HepG2 (cell line): Measurements from ENCODE around the gene DNAJC18. TPM values are rescaled to one million over a fixed set of nuclear protein-coding genes. Genes with fewer than 3 reads are reported as not detected.

Experiments
- E2F1 ChIP-seq: sonication (generic); formaldehyde crosslinking; IDR thresholded peaks from 2 replicates; pipeline ENCODE4 v1.5.0; 2020; ENCODE audit warnings: missing genetic modification reagents
- GLI4 ChIP-seq: sonication (generic); formaldehyde crosslinking; IDR thresholded peaks from 2 replicates; pipeline ENCODE4 v1.5.1; 2020; ENCODE audit warnings: missing genetic modification reagents, mild to moderate bottlenecking, moderate library complexity, borderline replicate concordance
- GLMP ChIP-seq: sonication (generic); formaldehyde crosslinking; IDR thresholded peaks from 2 replicates; pipeline ENCODE4 v1.9.0; 2021; ENCODE audit warnings: missing genetic modification reagents, mild to moderate bottlenecking, borderline replicate concordance
- HES4 ChIP-seq: sonication (generic); formaldehyde crosslinking; IDR thresholded peaks from 2 replicates; pipeline ENCODE4 v1.9.0; 2021; ENCODE audit warnings: mild to moderate bottlenecking, missing genetic modification reagents, borderline replicate concordance
- HINFP ChIP-seq: sonication (generic); formaldehyde crosslinking; IDR thresholded peaks from 2 replicates; pipeline ENCODE4 v1.4.0; 2020; ENCODE audit warnings: low read depth, mild to moderate bottlenecking, missing genetic modification reagents
- JARID2 ChIP-seq: sonication (generic); formaldehyde crosslinking; IDR thresholded peaks from 2 replicates; pipeline ENCODE4 v1.8.1; 2023; ENCODE audit warnings: missing genetic modification reagents, inconsistent platforms; ENCODE audit not compliant: insufficient replicate concordance
- KDM4B ChIP-seq: sonication (generic); formaldehyde crosslinking; IDR thresholded peaks from 2 replicates; pipeline ENCODE4 v1.4.0; 2020; ENCODE audit warnings: missing genetic modification reagents
- KLF11 ChIP-seq: IDR thresholded peaks from 2 replicates; pipeline ENCODE4 v1.6.1; 2016; ENCODE audit warnings: missing compliant biosample characterization
- MBD4 ChIP-seq: IDR thresholded peaks from 2 replicates; pipeline ENCODE4 v1.6.1; 2012; ENCODE audit warnings: low read length, inconsistent platforms, borderline replicate concordance
- NFIB ChIP-seq: sonication (generic); formaldehyde crosslinking; IDR thresholded peaks from 2 replicates; pipeline ENCODE4 v1.9.0; 2021; ENCODE audit warnings: missing genetic modification reagents, mild to moderate bottlenecking, borderline replicate concordance
- NFYC ChIP-seq: IDR thresholded peaks from 2 replicates; pipeline ENCODE4 v1.6.1; 2016; ENCODE audit warnings: missing genetic modification reagents, missing compliant biosample characterization
- TAF15 ChIP-seq: fragments of 200-400 bp; formaldehyde crosslinking; IDR thresholded peaks from one replicate; pipeline ENCODE4 v1.6.1; 2018; ENCODE audit warnings: mild to moderate bottlenecking, low read depth, low read length; ENCODE audit not compliant: poor library complexity, severe bottlenecking
- TBX2 ChIP-seq: sonication (generic); formaldehyde crosslinking; IDR thresholded peaks from 2 replicates; pipeline ENCODE4 v1.5.0; 2020; ENCODE audit warnings: missing genetic modification reagents, mild to moderate bottlenecking, borderline replicate concordance
- ZBTB38 ChIP-seq: sonication (generic); formaldehyde crosslinking; IDR thresholded peaks from 2 replicates; pipeline ENCODE4 v1.5.1; 2020; ENCODE audit warnings: mild to moderate bottlenecking, missing genetic modification reagents
- ZNF382 ChIP-seq: sonication (generic); formaldehyde crosslinking; IDR thresholded peaks from 2 replicates; pipeline ENCODE4 v1.5.0; 2020; ENCODE audit warnings: missing genetic modification reagents, mild to moderate bottlenecking, borderline replicate concordance
- ZNF468 ChIP-seq: sonication (generic); formaldehyde crosslinking; IDR thresholded peaks from 2 replicates; pipeline ENCODE4 v1.8.0; 2022; ENCODE audit warnings: mild to moderate bottlenecking, moderate library complexity, missing genetic modification reagents
- ZNF512B ChIP-seq: sonication (generic); formaldehyde crosslinking; IDR thresholded peaks from 2 replicates; pipeline ENCODE4 v1.5.1; 2020; ENCODE audit warnings: missing genetic modification reagents, mild to moderate bottlenecking, borderline replicate concordance
- ZNF546 ChIP-seq: sonication (generic); formaldehyde crosslinking; conservative IDR thresholded peaks from 2 replicates; pipeline ENCODE4 v1.8.1; 2023; ENCODE audit warnings: mild to moderate bottlenecking, missing genetic modification reagents
- polyA plus RNA-seq, 8 experiments: library from polyadenylated mRNA; depleted of rRNA in 3 of 8; stranded (reverse) in 7 of 8; unstranded in 1 of 8; fragments of >200 nt; fragmentation: Illumina TruSeq in 4 of 8; extraction: Trizol in 4 of 8; gene quantifications; 2 replicates each; pipeline versions ENCODE4 v1.2.1 to v1.2.3, GENCODE V29; 2011 to 2016; ENCODE audit warnings: low read depth in 4 of 8, missing spikeins in 1 of 8, mixed read lengths in 1 of 8; ENCODE audit not compliant: insufficient read depth in 1 of 8
- total RNA-seq, 5 experiments: library from RNA; depleted of rRNA; stranded (reverse); fragments of >200 nt; fragmentation: Illumina TruSeq; extraction: Trizol; gene quantifications; 2 replicates each; pipeline ENCODE4 v1.2.3, GENCODE V29; 2016; ENCODE audit warnings: low read depth in 1 of 5

DNAJC18 gene
- total and polyA plus RNA-seq, 2 of the 13 experiments (the other 11 are each of a cell fraction or from before 2014, with no cell fraction given): 6.5 to 6.6 TPM

- TF ChIP-seq HES4 (CRISPR knock-in tag) (no peak), ZBTB38 (CRISPR knock-in tag) (peak; percentile 21; the same call in 1 of the 2 replicates), GLMP (CRISPR knock-in tag) (no peak), HINFP (no peak), NFYC (CRISPR knock-in tag) (no peak), KDM4B (CRISPR knock-in tag) (no peak), ZNF382 (no peak), JARID2 (CRISPR knock-in tag) (no peak), E2F1 (no peak), GLI4 (CRISPR knock-in tag) (no peak), ZNF512B (CRISPR knock-in tag) (no peak; the same call in 1 of the 2 replicates), ZNF546 (CRISPR knock-in tag) (no peak), NFIB (CRISPR knock-in tag) (no peak), ZNF468 (CRISPR knock-in tag) (no peak), MBD4 (no peak), TAF15 (no peak), KLF11 (CRISPR knock-in tag) (peak; percentile 27; the same call in 1 of the 2 replicates), TBX2 (CRISPR knock-in tag) (0 out of 2 replicates have a peak, but pooled peaks have one; percentile 24)
Measured at GRCh38 chr5:139383275-139383992, 55.9 kb downstream of the DNAJC18 start, which contains the start of gene SLC23A1 (continued).
